Dedifferentiated amniotic fluid mesenchymal stem cell (primary cell): ENCODE results near the gene DHRS4L2.
"Not testable (repeated sequence)": the region's sequence is repeated elsewhere in the genome, so short reads cannot be mapped to it uniquely, and the experiment has no call there.

ENCODE experiments used
- DNase-seq: peaks from one replicate; pipeline ENCODE4 v3.0.0-alpha.2; 2016; ENCODE audit errors: extremely low spot score

Gene DHRS4L2

DNA sequence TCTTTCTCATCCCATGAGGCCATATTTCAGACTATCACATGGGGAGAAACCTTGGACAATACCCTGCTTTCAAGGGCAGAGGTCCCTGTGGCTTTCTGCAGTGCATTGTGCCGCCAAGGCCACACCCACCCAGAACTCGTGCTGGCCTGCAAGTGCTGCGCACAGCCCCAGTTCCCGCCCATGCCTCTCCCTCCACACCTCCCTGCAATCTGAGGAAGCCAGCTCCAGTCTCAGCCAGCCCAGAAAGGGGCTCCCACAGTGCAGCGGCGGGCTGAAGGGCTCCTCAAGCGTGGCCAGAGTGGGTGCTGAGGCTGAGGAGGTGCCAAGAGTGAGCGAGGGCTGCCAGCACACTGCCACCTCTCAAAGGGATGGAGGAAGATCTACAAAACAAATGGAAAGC is 15.6 kb upstream of the DHRS4L2 start:
- not testable (repeated sequence) for DNase-seq

DNA sequence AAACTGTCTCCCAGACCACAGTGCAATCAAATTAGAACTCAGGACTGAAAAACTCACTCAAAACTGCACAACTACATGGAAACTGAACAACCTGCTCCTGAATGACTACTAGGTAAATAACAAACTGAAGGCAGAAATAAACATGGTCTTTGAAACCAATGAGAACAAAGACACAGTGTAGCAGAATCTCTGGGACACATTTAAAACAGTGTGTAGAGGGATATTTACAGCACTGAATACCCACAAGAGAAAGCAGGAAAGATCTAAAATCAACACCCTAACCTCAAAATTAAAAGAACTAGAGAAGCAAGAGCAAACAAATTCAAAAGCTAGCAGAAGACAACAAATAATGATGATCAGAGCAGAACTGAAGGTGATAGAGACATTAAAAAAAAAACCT is 14.7 kb upstream of the DHRS4L2 start:
- DNase-seq = not testable (repeated sequence)

DNA sequence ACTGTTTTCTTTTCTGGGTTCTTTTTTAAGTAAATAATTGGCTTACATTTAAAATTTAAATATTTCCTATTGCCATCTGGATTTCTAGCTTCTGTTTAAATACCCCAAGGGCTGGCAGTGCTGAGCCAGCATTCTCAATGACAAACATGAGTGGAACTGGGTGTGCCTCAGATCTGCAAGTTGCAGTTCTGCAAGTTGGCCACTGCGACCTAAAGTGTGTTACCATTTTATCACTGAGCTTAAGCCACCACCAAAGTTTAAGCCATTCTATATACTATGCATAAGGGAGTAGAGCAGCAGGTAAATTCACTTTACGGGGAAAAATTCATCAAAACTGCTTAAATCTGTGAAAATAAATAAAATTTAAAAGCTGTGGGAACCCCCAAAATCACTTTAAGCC is 11.5 kb upstream of the DHRS4L2 start:
- not testable (repeated sequence) for DNase-seq

DNA sequence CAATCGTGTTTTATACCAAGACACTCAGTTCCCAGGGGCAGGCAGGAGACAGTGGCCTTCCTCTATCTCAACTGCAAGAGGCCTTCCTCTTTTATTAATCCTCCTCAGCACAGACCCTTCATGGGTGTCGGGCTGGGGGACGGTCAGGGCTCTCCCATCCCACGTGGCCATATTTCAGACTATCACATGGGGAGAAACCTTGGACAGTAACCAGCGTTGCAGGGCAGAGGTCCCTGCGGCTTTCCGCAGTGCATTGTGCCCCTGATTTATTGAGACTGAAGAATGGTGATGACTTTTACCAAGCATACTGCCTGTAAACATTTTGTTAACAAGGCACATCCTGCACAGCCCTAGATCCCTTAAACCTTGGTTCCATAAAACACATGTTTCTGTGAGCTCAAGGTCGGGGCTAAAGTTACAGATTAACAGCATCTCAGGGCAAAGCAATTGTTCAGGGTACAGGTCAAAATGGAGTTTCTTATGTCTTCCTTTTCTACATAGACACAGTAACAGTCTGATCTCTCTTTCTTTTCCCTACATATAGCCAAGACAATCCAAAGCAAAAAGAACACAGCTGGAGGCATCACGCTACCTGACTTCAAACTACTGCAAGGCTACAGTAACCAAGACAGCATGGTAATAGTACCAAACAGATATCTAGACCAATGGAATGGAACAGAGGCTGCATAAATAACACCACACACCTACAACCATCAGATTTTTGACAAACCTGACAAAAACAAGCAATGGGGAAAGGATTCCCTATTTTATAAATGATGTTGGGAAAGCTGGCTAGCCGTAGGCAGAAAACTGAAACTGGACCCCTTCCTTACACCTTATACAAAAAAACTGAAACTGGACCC is 6.5 kb upstream of the DHRS4L2 start:
- not testable (repeated sequence) for DNase-seq

DNA sequence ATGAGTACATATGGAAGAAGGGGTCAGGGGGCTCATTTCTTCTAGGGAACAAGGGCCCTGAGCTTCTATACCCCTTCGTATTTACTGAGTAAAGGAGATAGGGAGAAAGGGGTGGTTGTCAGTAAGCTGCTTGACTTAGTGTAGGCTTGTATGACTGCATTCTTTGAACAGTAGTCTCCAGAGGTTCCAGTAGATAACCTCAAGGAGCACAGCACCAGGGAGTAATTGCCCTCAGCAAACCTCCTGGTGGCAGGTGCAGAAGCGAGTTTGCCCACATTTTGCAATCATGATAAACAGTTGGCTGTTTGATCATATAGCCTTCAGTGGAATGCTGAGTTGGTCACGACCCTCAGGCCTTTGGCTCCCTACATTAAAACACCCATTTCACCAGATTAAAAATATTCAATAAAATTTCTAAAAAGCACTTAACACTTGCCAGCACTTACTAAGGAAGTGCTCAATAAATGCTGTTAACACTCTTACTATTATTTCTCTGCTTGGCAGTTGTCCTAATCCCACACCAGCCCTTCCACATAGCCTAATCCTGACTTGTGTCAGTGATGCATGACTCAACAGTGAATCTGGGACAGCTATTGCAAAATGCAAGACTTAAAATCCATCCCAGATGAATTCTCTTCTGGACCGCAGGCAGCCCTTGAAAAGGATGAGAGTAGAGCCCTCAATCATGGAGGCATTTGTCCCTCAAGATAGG is 3.7 kb upstream of the DHRS4L2 start:
- peak; percentile 67 for DNase-seq

DNA sequence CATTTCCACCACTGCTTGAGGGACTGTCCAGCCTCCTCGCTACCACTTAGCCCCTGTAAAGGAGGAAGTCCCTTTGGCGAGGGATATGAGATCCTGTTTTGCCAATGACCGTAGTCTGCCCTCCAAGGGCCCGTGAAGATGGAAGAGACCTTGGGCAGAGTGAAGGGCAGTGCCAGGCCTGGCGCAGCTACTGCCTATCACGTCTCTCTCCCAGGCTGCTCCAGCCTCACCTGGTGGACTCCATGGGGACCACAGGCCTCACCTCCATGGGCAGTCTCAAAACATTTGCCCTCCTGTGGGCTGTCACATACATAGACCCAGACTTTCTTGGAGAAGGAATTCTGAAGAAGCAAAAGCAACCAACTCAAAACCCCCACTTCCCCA is 514 bp upstream of the DHRS4L2 start:
- not testable (repeated sequence) for DNase-seq

DNA sequence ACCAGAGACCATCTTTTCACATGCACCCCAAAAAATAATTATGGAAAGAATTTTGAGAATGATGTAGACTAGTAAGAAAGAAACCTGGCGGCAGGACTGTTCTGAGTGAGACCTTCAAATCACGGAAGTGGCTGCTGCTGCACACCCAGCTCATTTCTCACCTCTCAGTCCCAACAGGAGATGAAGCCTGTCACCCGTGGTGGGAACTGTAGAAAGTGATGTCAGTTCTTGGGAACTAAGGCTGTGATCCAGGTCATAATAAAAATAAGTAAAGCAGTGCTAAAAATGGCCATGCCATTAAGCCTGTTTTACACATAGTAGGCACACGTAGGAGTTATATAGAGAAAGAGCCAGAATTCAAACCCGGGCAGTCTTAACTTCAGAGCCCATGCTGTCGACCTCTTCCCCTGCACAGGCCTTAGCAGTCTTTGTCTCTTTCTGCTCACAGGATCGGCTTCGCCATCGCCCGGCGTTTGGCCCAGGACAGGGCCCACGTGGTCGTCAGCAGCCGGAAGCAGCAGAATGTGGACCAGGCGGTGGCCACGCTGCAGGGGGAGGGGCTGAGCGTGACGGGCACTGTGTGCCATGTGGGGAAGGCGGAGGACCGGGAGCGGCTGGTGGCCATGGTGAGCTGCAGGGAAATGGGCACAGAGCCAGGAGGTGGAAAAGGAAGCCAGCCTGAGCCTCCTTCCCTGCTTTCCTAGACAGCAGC is 1.2 kb downstream of the DHRS4L2 start:
- not testable (repeated sequence) for DNase-seq

DNA sequence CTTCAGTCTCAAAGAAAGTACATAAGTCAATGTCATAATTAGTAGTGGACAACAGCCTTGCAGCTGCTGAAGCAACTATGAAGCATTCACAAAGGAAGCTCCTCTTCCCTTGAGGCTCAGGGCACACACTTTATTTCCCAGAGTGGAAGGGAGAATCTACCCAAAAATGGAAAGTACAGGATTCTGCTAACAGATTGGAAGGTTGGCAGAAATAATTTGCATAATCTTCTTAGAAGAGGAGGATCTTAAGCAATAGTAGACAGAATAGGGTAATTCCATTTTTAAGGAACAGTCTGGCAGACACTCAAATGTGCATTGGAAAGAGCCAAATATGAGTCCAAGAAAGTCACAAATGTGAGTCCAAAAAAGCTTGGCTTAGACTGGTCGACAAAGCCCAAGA is 2.2 kb downstream of the DHRS4L2 start:
- DNase-seq = not testable (repeated sequence)

DNA sequence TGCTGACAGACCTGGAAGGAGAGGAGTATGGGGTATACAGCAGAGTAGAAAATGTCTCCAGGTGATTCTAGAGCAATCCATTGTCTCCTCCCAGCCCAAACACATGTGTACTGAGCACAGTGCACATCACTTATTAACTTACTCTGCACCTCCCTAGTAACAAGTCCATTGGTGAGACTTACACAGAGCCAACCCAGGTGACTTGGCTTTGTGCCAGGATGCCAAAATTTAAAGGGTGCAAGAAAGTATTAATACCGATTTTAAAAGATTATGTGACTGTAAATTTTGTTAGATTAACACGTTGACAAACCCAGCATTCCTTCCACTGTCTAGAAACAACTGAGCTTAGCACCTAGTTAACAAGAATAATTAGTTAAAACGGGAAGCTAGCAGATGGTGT is 4.3 kb downstream of the DHRS4L2 start:
- not testable (repeated sequence) for DNase-seq

DNA sequence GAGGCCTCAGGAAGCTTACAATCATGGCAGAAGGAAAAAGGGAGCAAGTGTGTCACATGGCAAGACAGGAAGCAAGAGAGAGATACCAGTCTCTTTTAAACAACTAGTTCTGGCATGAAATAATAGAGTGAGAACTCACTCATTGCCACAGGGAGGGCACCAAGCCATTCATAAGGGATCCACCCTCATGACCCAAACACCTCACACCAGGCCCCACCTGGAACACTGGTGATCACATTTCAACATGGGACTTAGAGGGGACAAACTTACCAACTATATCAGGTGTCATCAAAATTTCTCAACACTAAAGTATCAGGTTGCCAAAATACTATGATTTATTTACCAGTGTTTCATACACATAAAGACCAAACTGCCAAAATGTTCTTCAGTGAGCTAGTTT is 7.3 kb downstream of the DHRS4L2 start:
- not testable (repeated sequence) for DNase-seq

DNA sequence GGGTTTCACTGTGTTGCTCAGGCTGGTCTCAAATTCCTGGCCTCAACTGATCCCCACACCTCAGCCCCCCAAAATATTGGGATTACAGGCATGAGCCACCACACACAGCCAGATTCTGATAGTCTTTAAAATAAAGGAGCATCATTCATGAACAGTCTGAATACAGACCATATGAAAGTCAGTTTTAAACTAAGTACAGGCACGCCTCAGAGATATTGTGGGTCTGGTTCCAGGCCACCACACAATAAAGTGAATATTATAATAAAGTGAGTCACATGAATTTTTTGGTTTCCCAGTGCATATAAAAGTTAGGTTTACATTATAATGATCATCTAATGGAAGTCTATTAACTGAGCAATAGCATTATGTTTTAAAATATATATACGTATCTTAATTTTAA is 8.1 kb downstream of the DHRS4L2 start:
- DNase-seq = not testable (repeated sequence)

DNA sequence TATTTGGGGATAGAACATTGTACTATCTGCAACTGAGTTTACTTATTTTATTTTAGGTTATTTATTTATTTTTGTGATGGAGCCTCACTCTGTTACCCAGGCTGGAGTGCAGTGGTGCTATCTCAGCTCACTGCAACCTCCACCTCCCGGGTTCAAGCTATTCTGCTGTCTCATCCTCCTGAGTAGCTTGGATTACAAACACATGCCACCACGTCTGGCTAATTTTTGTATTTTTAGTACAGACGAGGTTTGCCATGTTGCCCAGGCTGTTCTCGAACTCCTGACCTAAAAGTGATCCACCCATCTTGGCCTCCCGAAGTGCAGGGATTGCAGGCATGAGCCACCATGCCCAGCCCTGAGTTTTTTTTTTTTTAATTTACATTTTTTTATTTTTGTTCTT is 10.9 kb downstream of the DHRS4L2 start:
- not testable (repeated sequence) for DNase-seq

DNA sequence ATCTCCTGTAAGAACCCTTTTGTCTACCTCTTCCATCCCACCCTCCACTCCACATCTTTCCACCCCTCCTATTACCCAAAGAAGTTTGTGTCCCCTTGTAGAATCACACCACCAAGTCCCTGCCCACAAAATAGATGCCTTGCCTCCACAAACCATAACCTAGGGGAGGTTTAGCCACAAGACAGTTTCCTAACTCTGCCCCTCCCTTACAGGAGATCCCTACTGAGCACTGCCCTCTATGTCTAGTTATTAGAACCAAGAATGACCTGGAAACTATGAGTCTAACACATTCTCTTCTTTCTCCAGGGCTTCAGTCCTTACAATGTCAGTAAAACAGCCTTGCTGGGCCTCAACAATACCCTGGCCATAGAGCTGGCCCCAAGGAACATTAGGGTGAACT is 12.3 kb downstream of the DHRS4L2 start:
- DNase-seq = not testable (repeated sequence)

DNA sequence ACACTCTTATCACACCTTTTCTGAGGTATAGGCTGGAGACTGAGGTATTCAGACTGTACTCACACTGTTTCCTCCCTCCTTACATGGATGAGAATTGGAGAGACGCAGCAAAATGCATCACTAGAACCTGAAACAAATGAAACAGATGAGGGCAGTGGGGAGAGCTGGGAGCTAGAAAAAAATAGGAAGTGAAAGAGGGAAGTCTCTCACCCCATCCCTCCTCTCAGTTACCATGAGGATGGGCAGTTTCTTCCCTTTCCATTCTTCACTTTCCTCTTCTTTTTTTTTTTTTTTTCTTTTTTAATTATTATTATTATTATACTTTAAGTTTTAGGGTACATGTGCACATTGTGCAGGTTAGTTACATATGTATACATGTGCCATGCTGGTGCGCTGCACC is 12.9 kb downstream of the DHRS4L2 start:
- DNase-seq = not testable (repeated sequence)

DNA sequence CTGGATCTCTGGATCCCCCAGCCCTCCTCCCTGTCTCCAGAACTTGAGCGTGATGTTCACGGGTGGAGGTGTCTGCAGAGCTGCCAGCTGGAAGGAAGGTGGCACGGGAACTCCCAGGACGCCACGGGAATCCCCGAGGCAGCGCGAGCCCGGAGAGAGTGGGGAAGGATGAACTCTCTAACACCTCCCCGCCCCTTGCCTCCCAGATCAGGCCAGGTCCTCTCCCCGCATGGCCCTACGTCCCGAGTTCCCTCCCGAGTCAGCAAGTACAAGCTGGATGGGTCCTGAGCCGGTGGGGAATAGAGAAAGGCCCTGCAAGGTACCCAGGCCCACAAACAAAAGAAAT is 17.7 kb downstream of the DHRS4L2 start:
- DNase-seq = not testable (repeated sequence)

DNA sequence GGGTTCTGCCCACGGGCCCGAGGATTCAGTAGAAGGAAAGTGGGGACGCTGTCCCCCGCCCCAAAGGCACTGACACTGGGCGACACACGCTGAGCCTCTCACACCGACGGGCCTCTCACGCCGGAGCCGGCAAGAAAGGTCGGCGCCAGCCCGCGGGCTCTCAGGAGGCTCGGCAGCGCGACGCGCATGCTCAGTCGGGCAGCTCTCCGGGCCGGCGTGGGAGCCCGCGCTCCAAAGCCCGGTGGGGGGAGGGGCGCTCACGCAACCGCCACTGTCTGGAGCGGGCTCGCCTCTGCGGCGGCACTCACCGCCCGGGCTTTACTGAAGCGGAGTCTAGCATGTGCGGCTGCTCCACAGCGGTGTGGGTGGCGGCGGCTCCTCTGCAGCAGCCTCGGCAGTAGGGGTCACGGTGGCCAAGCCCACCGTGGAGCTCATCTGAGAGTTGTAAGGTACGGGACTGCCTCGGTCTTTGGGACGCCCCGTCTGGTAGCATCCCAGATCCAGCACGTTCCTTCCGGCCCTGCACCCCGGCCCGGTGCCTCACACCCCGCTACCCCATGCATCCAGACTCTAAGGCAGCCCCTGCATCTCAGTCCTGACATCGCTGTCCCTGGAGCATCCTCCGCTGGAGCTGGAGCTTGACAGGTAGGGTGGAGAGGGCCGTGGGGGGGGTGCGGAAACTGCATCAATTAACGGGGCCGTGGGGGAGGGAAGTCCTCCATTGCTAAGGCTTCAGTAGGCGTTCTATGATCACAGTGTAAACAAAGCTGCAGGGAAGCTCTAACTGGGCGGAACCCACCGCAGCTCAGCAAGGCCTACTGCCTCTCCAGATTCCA is 18.3 kb downstream of the DHRS4L2 start:
- not testable (repeated sequence) for DNase-seq

DNA sequence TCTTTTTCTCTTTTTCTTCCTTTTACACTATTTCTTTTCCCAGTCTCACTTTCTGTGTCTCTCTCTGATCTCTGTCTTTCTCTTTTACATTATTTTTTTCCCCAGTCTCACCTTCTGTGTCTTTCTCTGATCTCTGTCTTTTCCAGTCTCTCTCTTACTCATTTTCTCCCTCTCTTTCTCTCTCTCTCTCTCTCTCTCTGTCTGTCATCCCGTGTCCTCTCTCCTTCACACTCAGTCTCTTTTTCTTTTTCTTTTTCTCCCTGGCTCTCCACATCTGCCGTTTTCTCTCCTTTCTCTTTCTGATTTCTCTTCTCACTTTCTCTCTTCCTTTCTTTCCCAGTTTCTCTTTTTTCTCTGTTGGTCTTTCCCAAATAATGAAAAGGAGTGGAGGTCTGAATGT is 22.3 kb downstream of the DHRS4L2 start:
- DNase-seq = no peak

DNA sequence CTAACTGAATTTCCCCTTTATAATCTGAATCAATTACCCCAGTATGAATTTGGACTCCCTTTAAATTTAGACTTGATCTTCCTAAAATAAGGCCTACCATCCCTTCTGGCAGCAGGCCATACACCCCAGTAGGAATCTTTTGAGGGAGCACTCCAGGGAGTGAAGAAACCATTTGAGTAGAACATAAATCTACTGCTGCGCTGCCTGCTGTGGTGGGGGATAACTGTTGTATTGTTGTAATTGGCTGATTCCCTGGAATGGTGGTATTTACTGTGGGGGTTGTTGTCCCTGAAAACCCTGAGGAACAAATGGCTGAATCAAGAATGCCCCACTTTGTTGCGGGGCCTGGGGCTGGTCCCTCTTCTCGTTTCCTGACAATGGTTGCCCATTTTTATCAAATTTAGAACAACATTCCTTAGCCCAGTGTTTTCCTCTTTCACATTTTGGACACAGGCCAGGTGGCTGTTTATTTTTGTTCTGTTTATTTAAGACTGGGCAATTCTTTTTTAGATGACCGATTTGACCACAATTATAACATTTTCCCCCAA is 24.1 kb downstream of the DHRS4L2 start:
- not testable (repeated sequence) for DNase-seq

DNA sequence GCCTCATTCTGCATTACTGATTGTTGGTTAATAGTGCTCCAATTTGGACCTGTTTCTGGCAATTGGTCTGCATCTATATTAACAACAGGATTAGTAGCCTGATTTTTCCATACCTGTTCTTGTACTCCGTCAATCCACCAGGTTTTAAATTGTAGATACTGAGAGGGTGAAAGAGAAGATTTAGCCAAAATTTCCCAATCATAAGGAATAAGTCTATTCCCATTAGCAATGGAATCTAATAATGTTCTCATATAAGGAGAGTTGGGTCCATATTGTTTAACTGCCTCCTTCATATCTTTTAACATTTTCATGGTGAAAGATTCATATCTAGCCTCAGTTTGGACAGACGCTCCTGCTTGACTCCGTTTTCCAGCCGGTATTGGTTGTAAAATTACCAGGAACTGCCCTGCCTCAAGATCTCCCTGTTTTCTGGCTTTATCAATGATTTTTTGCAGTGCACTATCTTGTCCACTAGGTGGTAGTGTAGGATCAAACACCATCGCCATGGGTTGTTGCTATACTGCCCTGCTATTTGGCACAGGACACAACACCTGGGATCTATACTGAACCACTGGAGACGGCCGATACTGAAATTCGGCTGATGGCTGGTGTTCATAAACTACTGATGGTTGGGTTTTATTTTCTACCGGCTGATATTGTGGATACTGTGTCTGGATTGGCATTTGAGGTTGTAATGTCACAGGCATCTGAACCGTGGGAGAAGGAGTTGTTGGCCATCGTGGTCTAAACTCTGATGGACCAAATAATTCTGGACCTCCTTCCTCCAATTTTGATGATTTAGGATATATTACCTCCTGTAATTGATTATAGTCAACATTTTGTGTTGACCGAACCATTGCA is 25.2 kb downstream of the DHRS4L2 start:
- DNase-seq = peak; percentile 48

DNA sequence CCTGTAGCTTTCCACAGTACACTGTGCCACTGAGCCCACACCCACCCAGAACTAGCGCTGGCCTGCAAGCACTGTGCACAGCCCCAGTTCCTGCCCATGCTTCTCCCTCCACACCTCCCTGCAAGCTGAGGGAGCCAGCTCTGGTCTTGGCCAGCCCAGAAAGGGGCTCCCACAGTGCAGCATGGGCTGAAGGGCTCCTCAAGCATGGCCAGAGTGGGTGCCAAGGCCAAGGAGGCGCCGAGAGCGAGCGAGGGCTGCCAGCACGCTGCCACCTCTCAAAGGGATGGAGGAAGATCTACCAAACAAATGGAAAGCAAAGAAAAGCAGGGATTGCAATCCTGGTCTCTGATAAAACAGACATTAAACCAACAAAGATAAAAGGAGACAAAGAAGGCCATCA is 27.0 kb downstream of the DHRS4L2 start:
- not testable (repeated sequence) for DNase-seq
